WTC11 (cell line): ENCODE measurements around the gene ZNF226. TPM values are rescaled to one million over a fixed set of nuclear protein-coding genes. Genes with fewer than 3 reads are reported as not detected.

Experiments used
- ATAC-seq: fragments of 200-7000 bp; cut with Tn5 transposase; 2 replicates; pipeline ENCODE4 v1.10.0; 2021; ENCODE audit warnings: mild to moderate bottlenecking, moderate library complexity
- CTCF ChIA-PET: fragments of 300-600 bp; sonication (Branson Sonifier 250); formaldehyde crosslinking; loops from one replicate; lab custom pipeline; 2021; ENCODE audit warnings: antibody characterized with exemption; lab: Charles Lee
- POLR2A ChIA-PET: fragments of 350-600 bp; sonication (Branson Sonifier 250); formaldehyde crosslinking; loops from one replicate; lab custom pipeline; 2021; ENCODE audit warnings: antibody characterized with exemption; lab: Charles Lee
- DNase-seq: peaks from one replicate; pipeline ENCODE4 v3.0.0; 2021; ENCODE audit warnings: low spot score
- H3K27ac Mint-ChIP-seq: 2 replicates; pipeline ENCODE4 v1.8.0; 2021; ENCODE audit warnings: mixed read lengths
- H3K27me3 Mint-ChIP-seq: 2 replicates; pipeline ENCODE4 v1.8.0; 2021; ENCODE audit warnings: low read depth, mild to moderate bottlenecking, moderate library complexity, mixed read lengths
- H3K36me3 Mint-ChIP-seq: 2 replicates; pipeline ENCODE4 v1.8.0; 2021; ENCODE audit warnings: mixed read lengths
- H3K4me1 Mint-ChIP-seq: 2 replicates; pipeline ENCODE4 v1.8.0; 2022; ENCODE audit warnings: mixed read lengths
- H3K4me3 Mint-ChIP-seq: 2 replicates; pipeline ENCODE4 v1.8.0; 2021; ENCODE audit warnings: mild to moderate bottlenecking, moderate library complexity, mixed read lengths
- H3K9me3 Mint-ChIP-seq: 2 replicates; pipeline ENCODE4 v1.8.0; 2021; ENCODE audit warnings: mixed read lengths
- FOXJ3 ChIP-seq: sonication (generic); formaldehyde crosslinking; IDR thresholded peaks from 2 replicates; pipeline ENCODE4 v1.9.0; 2021; ENCODE audit warnings: missing genetic modification reagents, mild to moderate bottlenecking, borderline replicate concordance
- FOXK1 ChIP-seq: sonication (generic); formaldehyde crosslinking; IDR thresholded peaks from 2 replicates; pipeline ENCODE4 v1.8.0; 2022; ENCODE audit warnings: mild to moderate bottlenecking, moderate library complexity, missing genetic modification reagents
- GABPB1 ChIP-seq: sonication (generic); formaldehyde crosslinking; IDR thresholded peaks from 2 replicates; pipeline ENCODE4 v1.8.1; 2023; ENCODE audit warnings: mild to moderate bottlenecking, missing genetic modification reagents
- JUN ChIP-seq: sonication (generic); formaldehyde crosslinking; IDR thresholded peaks from 2 replicates; pipeline ENCODE4 v1.8.0; 2023; ENCODE audit warnings: mild to moderate bottlenecking, missing genetic modification reagents
- MXD4 ChIP-seq: fragments of 250-450 bp; sonication (Bioruptor Pico); IDR thresholded peaks from 2 replicates; pipeline ENCODE4 v1.8.0; 2021; ENCODE audit warnings: mild to moderate bottlenecking, moderate library complexity, borderline replicate concordance
- NR2C2 ChIP-seq: sonication (generic); formaldehyde crosslinking; IDR thresholded peaks from 2 replicates; pipeline ENCODE4 v1.8.0; 2022; ENCODE audit warnings: mild to moderate bottlenecking, missing genetic modification reagents
- OVOL2 ChIP-seq: fragments of 250-450 bp; sonication (Bioruptor Pico); IDR thresholded peaks from 2 replicates; pipeline ENCODE4 v1.9.0; 2021; ENCODE audit warnings: mild to moderate bottlenecking, borderline replicate concordance
- SMAD3 ChIP-seq: sonication (generic); formaldehyde crosslinking; IDR thresholded peaks from 2 replicates; pipeline ENCODE4 v1.8.0; 2022; ENCODE audit warnings: missing genetic modification reagents, mild to moderate bottlenecking, borderline replicate concordance
- SMAD4 ChIP-seq: sonication (generic); formaldehyde crosslinking; IDR thresholded peaks from 2 replicates; pipeline ENCODE4 v1.8.0; 2022; ENCODE audit warnings: mild to moderate bottlenecking, missing genetic modification reagents
- SOX15 ChIP-seq: fragments of 250-450 bp; sonication (Bioruptor Pico); IDR thresholded peaks from 2 replicates; pipeline ENCODE4 v1.9.0; 2021; ENCODE audit warnings: mild to moderate bottlenecking
- TCF7 ChIP-seq: sonication (generic); formaldehyde crosslinking; IDR thresholded peaks from 2 replicates; pipeline ENCODE4 v1.8.0; 2022; ENCODE audit warnings: mild to moderate bottlenecking, low read depth, missing genetic modification reagents, moderate library complexity
- ZBTB21 ChIP-seq: sonication (generic); formaldehyde crosslinking; IDR thresholded peaks from 2 replicates; pipeline ENCODE4 v1.8.1; 2023; ENCODE audit warnings: mild to moderate bottlenecking, missing genetic modification reagents, borderline replicate concordance
- ZNF219 ChIP-seq: sonication (generic); formaldehyde crosslinking; IDR thresholded peaks from 2 replicates; pipeline ENCODE4 v1.8.0; 2023; ENCODE audit warnings: missing genetic modification reagents, mild to moderate bottlenecking, borderline replicate concordance
- ZNF317 ChIP-seq: sonication (generic); formaldehyde crosslinking; IDR thresholded peaks from 2 replicates; pipeline ENCODE4 v1.8.1; 2023; ENCODE audit warnings: low read depth, mild to moderate bottlenecking, moderate library complexity, missing genetic modification reagents, borderline replicate concordance
- total RNA-seq: library from RNA; stranded (reverse); gene quantifications from 3 replicates; pipeline ENCODE4 v1.2.3, GENCODE V29; 2021
- TF ChIP-seq, protein P1 (sequence below): sonication (generic); formaldehyde crosslinking; IDR thresholded peaks from 2 replicates; pipeline ENCODE4 v1.8.1; 2022; ENCODE audit warnings: low read depth, missing genetic modification reagents, borderline replicate concordance
- TF ChIP-seq, protein P2 (sequence below): sonication (generic); formaldehyde crosslinking; IDR thresholded peaks from 2 replicates; pipeline ENCODE4 v1.8.1; 2023; ENCODE audit warnings: mild to moderate bottlenecking, missing genetic modification reagents
- TF ChIP-seq, protein P3 (sequence below): sonication (generic); formaldehyde crosslinking; IDR thresholded peaks from 2 replicates; pipeline ENCODE4 v1.8.1; 2023; ENCODE audit warnings: mild to moderate bottlenecking, missing genetic modification reagents
- TF ChIP-seq, protein P4 (sequence below): sonication (generic); formaldehyde crosslinking; conservative IDR thresholded peaks from 2 replicates; pipeline ENCODE4 v1.8.1; 2023; ENCODE audit warnings: mild to moderate bottlenecking, low read depth, missing genetic modification reagents, moderate library complexity
- TF ChIP-seq, protein P5 (sequence below): fragments of 250-450 bp; sonication (Bioruptor Pico); IDR thresholded peaks from 2 replicates; pipeline ENCODE4 v1.9.0; 2021; ENCODE audit warnings: moderate library complexity, mild to moderate bottlenecking, inconsistent platforms, borderline replicate concordance
- TF ChIP-seq, protein P6 (sequence below): fragments of 250-450 bp; sonication (Bioruptor Pico); IDR thresholded peaks from 2 replicates; pipeline ENCODE4 v1.9.0; 2021; ENCODE audit warnings: mild to moderate bottlenecking
- TF ChIP-seq, protein P7 (sequence below): fragments of 250-450 bp; sonication (Bioruptor Pico); IDR thresholded peaks from 2 replicates; pipeline ENCODE4 v1.9.0; 2021; ENCODE audit warnings: mild to moderate bottlenecking

The ZNF226 gene
- total RNA-seq, 1 experiment from 2014 or later = 18.5 TPM

DNA sequence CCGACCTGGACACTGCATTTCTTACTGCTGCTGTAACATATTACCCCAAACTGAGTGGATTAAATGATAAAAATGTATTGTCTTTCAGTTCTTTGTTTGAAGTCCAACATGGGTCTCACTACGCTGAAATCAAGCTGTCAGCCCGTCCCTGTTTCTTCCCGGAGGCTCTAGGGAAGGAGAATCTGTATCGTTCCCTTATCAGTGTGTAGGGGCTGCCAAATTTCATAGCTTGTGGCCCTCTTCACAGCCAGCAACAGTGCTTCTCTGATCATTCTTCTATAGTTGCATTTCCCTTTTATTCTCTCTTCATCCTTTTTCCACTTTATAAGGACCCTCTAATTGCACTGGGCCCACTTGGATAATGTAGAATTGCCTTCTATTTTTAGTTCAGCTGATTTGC is 13.4 kb upstream of the ZNF226 start:
- H3K9me3 Mint-ChIP-seq = peaks cover 17% of the 10 kb centered on the region
- peaks cover 45% of the 10 kb centered on the region for H3K36me3 Mint-ChIP-seq
- H3K27me3 Mint-ChIP-seq = peaks cover 5% of the 10 kb centered on the region
- no peak overlapping the region for H3K27ac Mint-ChIP-seq
- no peak overlapping the region for H3K4me3 Mint-ChIP-seq
- ChIA-PET POLR2A (no interaction called here), CTCF (interaction anchor here (0.6 kb wide), 1 partner anchor 535 kb away, joined by 3 read pairs; no protein-coding TSS in a partner anchor)
- H3K4me1 Mint-ChIP-seq = no peaks in the 10 kb centered on the region
- ATAC-seq (no peak), DNase-seq (no peak)
- TF ChIP-seq JUN (CRISPR knock-in tag) = no peak
- no peak for TF ChIP-seq FOXJ3 (CRISPR knock-in tag)
- TF ChIP-seq OVOL2 (CRISPR knock-in tag) = no peak
- no peak for TF ChIP-seq ZBTB21
- TF ChIP-seq, protein P1, sequence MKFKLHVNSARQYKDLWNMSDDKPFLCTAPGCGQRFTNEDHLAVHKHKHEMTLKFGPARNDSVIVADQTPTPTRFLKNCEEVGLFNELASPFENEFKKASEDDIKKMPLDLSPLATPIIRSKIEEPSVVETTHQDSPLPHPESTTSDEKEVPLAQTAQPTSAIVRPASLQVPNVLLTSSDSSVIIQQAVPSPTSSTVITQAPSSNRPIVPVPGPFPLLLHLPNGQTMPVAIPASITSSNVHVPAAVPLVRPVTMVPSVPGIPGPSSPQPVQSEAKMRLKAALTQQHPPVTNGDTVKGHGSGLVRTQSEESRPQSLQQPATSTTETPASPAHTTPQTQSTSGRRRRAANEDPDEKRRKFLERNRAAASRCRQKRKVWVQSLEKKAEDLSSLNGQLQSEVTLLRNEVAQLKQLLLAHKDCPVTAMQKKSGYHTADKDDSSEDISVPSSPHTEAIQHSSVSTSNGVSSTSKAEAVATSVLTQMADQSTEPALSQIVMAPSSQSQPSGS (CRISPR knock-in tag) = no peak
- no peak for TF ChIP-seq SOX15
- TF ChIP-seq FOXK1 = no peak
- TF ChIP-seq, protein P2, sequence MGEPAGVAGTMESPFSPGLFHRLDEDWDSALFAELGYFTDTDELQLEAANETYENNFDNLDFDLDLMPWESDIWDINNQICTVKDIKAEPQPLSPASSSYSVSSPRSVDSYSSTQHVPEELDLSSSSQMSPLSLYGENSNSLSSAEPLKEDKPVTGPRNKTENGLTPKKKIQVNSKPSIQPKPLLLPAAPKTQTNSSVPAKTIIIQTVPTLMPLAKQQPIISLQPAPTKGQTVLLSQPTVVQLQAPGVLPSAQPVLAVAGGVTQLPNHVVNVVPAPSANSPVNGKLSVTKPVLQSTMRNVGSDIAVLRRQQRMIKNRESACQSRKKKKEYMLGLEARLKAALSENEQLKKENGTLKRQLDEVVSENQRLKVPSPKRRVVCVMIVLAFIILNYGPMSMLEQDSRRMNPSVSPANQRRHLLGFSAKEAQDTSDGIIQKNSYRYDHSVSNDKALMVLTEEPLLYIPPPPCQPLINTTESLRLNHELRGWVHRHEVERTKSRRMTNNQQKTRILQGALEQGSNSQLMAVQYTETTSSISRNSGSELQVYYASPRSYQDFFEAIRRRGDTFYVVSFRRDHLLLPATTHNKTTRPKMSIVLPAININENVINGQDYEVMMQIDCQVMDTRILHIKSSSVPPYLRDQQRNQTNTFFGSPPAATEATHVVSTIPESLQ (CRISPR knock-in tag) = no peak
- TF ChIP-seq, protein P3, sequence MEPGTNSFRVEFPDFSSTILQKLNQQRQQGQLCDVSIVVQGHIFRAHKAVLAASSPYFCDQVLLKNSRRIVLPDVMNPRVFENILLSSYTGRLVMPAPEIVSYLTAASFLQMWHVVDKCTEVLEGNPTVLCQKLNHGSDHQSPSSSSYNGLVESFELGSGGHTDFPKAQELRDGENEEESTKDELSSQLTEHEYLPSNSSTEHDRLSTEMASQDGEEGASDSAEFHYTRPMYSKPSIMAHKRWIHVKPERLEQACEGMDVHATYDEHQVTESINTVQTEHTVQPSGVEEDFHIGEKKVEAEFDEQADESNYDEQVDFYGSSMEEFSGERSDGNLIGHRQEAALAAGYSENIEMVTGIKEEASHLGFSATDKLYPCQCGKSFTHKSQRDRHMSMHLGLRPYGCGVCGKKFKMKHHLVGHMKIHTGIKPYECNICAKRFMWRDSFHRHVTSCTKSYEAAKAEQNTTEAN = no peak
- TF ChIP-seq TCF7 (CRISPR knock-in tag) = no peak
- TF ChIP-seq ZNF219 (CRISPR knock-in tag) = no peak
- TF ChIP-seq ZNF317 (CRISPR knock-in tag) = no peak
- TF ChIP-seq, all 79 proteins: peak for 0

DNA sequence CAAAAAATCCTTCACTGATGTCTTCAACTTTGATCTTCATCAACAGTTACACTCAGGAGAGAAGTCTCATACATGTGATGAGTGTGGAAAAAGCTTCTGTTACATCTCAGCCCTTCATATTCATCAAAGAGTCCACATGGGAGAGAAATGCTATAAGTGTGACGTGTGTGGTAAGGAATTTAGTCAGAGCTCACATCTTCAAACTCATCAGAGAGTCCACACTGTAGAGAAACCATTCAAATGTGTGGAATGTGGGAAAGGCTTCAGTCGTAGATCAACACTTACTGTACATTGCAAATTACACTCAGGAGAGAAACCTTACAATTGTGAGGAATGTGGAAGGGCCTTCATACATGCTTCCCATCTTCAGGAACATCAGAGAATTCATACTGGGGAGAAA is 8.4 kb upstream of the ZNF226 start:
- no peak for ATAC-seq
- CTCF ChIA-PET = no interaction called here
- peaks cover 9% of the 10 kb centered on the region for H3K27me3 Mint-ChIP-seq
- no peak for TF ChIP-seq TCF7 (CRISPR knock-in tag)
- no peak for TF ChIP-seq GABPB1
- no peak for TF ChIP-seq FOXK1
- TF ChIP-seq, protein P4, sequence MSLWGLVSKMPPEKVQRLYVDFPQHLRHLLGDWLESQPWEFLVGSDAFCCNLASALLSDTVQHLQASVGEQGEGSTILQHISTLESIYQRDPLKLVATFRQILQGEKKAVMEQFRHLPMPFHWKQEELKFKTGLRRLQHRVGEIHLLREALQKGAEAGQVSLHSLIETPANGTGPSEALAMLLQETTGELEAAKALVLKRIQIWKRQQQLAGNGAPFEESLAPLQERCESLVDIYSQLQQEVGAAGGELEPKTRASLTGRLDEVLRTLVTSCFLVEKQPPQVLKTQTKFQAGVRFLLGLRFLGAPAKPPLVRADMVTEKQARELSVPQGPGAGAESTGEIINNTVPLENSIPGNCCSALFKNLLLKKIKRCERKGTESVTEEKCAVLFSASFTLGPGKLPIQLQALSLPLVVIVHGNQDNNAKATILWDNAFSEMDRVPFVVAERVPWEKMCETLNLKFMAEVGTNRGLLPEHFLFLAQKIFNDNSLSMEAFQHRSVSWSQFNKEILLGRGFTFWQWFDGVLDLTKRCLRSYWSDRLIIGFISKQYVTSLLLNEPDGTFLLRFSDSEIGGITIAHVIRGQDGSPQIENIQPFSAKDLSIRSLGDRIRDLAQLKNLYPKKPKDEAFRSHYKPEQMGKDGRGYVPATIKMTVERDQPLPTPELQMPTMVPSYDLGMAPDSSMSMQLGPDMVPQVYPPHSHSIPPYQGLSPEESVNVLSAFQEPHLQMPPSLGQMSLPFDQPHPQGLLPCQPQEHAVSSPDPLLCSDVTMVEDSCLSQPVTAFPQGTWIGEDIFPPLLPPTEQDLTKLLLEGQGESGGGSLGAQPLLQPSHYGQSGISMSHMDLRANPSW (CRISPR knock-in tag) = no peak
- no peak for TF ChIP-seq SMAD3 (CRISPR knock-in tag)
- TF ChIP-seq, protein P1 (CRISPR knock-in tag) = no peak
- TF ChIP-seq MXD4 = no peak
- TF ChIP-seq, protein P5, sequence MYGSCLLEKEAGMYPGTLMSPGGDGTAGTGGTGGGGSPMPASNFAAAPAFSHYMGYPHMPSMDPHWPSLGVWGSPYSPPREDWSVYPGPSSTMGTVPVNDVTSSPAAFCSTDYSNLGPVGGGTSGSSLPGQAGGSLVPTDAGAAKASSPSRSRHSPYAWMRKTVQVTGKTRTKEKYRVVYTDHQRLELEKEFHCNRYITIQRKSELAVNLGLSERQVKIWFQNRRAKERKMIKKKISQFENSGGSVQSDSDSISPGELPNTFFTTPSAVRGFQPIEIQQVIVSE (CRISPR knock-in tag) = no peak
- TF ChIP-seq, protein P6, sequence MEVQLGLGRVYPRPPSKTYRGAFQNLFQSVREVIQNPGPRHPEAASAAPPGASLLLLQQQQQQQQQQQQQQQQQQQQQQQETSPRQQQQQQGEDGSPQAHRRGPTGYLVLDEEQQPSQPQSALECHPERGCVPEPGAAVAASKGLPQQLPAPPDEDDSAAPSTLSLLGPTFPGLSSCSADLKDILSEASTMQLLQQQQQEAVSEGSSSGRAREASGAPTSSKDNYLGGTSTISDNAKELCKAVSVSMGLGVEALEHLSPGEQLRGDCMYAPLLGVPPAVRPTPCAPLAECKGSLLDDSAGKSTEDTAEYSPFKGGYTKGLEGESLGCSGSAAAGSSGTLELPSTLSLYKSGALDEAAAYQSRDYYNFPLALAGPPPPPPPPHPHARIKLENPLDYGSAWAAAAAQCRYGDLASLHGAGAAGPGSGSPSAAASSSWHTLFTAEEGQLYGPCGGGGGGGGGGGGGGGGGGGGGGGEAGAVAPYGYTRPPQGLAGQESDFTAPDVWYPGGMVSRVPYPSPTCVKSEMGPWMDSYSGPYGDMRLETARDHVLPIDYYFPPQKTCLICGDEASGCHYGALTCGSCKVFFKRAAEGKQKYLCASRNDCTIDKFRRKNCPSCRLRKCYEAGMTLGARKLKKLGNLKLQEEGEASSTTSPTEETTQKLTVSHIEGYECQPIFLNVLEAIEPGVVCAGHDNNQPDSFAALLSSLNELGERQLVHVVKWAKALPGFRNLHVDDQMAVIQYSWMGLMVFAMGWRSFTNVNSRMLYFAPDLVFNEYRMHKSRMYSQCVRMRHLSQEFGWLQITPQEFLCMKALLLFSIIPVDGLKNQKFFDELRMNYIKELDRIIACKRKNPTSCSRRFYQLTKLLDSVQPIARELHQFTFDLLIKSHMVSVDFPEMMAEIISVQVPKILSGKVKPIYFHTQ (CRISPR knock-in tag) = no peak
- no peak for TF ChIP-seq SMAD4 (CRISPR knock-in tag)
- TF ChIP-seq, protein P7, sequence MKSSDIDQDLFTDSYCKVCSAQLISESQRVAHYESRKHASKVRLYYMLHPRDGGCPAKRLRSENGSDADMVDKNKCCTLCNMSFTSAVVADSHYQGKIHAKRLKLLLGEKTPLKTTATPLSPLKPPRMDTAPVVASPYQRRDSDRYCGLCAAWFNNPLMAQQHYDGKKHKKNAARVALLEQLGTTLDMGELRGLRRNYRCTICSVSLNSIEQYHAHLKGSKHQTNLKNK = no peak
- TF ChIP-seq NR2C2 (CRISPR knock-in tag) = no peak

More for the DNA sequence above, 8.4 kb upstream of the ZNF226 start:
- Mint-ChIP-seq H3K9me3 (peaks cover 40% of the 10 kb centered on the region), H3K4me1 (no peaks in the 10 kb centered on the region), H3K27ac (no peak overlapping the region), H3K36me3 (peaks cover 53% of the 10 kb centered on the region), H3K4me3 (no peak overlapping the region)
- POLR2A ChIA-PET = no interaction called here
- DNase-seq = no peak
